Activated T-cell treated with anti-CD3 and anti-CD28 coated beads, Interleukin-2, amount 50 U/mL, for 72 hours (primary cell): ENCODE data around the gene SLC44A3. TPM values are rescaled to one million over a fixed set of nuclear protein-coding genes. Genes with fewer than 3 reads are reported as not detected.

Source experiments
- ATAC-seq, 2 donors: fragments of 150-1000 bp; cut with Tn5 transposase; replicated peaks in 1 of 2; 2 replicates each; pipeline ENCODE4 v1.10.0; 2021; ENCODE audit warnings: moderate library complexity in 2 of 2, mild to moderate bottlenecking in 1 of 2
- DNase-seq, 2 donors: peaks; one replicate each; pipeline ENCODE4 v3.0.0; 2021 to 2022; ENCODE audit warnings: mixed read lengths in 1 of 2
- H3K27ac Mint-ChIP-seq: one replicate; pipeline ENCODE4 v1.8.0; 2022; ENCODE audit warnings: mild to moderate bottlenecking, moderate library complexity, mixed read lengths
- H3K27me3 Mint-ChIP-seq: one replicate; pipeline ENCODE4 v1.8.0; 2022; ENCODE audit warnings: low read depth, mixed read lengths
- H3K36me3 Mint-ChIP-seq, 2 donors: one replicate each; pipeline ENCODE4 v1.8.0; 2022; ENCODE audit warnings: mixed read lengths in 2 of 2, mild to moderate bottlenecking in 1 of 2; ENCODE audit not compliant: insufficient read depth in 2 of 2
- H3K4me1 Mint-ChIP-seq: one replicate; pipeline ENCODE4 v1.8.0; 2022; ENCODE audit warnings: low read depth, mixed read lengths
- H3K4me3 Mint-ChIP-seq, 2 donors: one replicate each; pipeline ENCODE4 v1.8.0; 2022; ENCODE audit warnings: mild to moderate bottlenecking in 2 of 2, mixed read lengths in 2 of 2, moderate library complexity in 2 of 2
- H3K9me3 Mint-ChIP-seq, 2 donors: one replicate each; pipeline ENCODE4 v1.8.0; 2022; ENCODE audit warnings: mixed read lengths in 2 of 2
- total RNA-seq, 2 donors: library from RNA; stranded (reverse); gene quantifications; one replicate each; pipeline ENCODE4 v1.2.3, GENCODE V29; 2022

SLC44A3 gene
- total RNA-seq, 2 donors from 2014 or later = not detected

DNA sequence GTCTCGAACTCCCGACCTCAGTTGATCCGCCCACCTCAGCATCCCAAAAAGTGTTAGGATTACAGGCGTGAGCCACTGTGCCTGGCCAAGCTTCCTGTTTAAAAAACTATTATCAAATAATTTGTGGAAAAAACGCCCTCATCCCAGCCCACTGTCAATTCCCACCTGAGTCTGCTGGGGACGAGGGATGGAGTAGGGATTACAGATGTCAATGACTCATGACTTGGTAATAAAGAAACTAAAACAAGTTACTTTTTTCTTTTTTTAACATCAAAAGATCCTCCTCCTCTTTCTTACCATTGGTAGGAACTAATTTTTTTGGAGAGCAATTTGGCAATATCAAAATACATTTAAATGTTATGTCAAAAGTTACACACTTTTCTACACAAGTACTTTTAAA lies 97.1 kb downstream of the SLC44A3 start:
- no peak for ATAC-seq
- H3K4me1 Mint-ChIP-seq = no peaks in the 10 kb centered on the region
- H3K36me3 Mint-ChIP-seq = no peaks in the 10 kb centered on the region
- no peaks in the 10 kb centered on the region for H3K9me3 Mint-ChIP-seq
- H3K4me3 Mint-ChIP-seq = no peak overlapping the region
- H3K27ac Mint-ChIP-seq = no peak overlapping the region
- H3K27me3 Mint-ChIP-seq = no peaks in the 10 kb centered on the region
- no peak for DNase-seq

- no peaks in the 10 kb centered on the region for H3K4me1 Mint-ChIP-seq
- H3K4me3 Mint-ChIP-seq = no peak overlapping the region
- H3K27ac Mint-ChIP-seq = no peak overlapping the region
- no peaks in the 10 kb centered on the region for H3K36me3 Mint-ChIP-seq
- no peaks in the 10 kb centered on the region for H3K27me3 Mint-ChIP-seq
- H3K9me3 Mint-ChIP-seq = no peaks in the 10 kb centered on the region
- DNase-seq = no peak
- no peak for ATAC-seq
These were observed 99.3 kb downstream of the SLC44A3 start for GRCh38 chr1:94919241-94920030.

DNA sequence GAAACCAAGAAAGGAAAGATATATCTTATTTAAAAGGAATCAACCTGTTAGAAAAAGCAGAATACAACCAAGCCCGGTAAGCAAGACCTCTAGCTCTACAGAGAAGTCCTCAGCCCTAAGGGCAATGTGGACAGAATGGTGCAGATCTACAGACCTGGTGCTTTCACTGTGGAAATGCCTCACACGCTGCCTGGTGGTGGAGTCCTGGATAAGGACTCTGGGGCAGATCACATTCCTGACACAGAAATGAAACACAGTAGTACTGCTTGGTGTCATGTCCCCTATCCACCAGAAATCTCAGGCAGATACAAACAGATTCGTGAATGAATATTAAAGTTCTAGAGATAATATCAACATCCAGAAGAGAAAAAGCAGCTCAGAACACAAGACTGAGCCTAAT lies 99.9 kb downstream of the SLC44A3 start:
- Mint-ChIP-seq H3K9me3 (no peaks in the 10 kb centered on the region), H3K4me3 (no peak overlapping the region), H3K36me3 (no peaks in the 10 kb centered on the region), H3K27ac (no peak overlapping the region), H3K4me1 (peaks cover 6% of the 10 kb centered on the region), H3K27me3 (peaks cover 5% of the 10 kb centered on the region)
- DNase-seq (no peak), ATAC-seq (no peak)

- H3K27me3 Mint-ChIP-seq = peaks cover 18% of the 10 kb centered on the region
- no peaks in the 10 kb centered on the region for H3K36me3 Mint-ChIP-seq
- H3K4me3 Mint-ChIP-seq = no peak overlapping the region
- H3K27ac Mint-ChIP-seq = no peak overlapping the region
- no peaks in the 10 kb centered on the region for H3K9me3 Mint-ChIP-seq
- ATAC-seq (no peak), DNase-seq (no peak)
- peaks cover 16% of the 10 kb centered on the region for H3K4me1 Mint-ChIP-seq
These were observed 101.8 kb downstream of the SLC44A3 start for GRCh38 chr1:94921977-94922376.

DNA sequence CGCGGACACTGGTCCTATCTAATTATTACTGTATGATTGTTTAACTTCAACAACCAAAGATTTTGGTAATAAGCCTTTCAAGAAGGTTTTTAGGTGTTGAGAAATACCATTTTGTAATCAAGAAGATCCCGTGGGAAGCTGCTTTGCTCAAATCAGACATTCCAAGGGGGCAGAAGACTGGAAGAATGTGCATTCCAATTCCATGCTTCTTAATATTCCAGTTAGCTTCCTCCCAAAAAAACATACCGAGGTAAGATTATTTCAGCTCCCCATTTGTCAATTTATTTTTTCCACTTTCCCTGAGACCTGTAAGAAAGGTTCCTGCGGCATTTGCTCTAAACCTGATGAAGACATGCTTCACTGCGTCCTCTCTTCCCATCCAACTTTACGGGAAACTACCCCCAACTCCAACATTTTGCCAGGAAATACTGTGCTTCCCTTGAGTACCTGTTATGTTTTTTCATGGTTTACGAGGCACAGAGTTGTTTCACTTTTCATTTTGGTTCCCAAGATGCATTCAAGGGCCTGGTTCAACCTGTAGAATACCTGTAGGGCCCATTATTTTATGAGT lies 102.7 kb downstream of the SLC44A3 start:
- Mint-ChIP-seq H3K36me3 (peaks cover 0 to 3% of the 10 kb centered on the region in 2 donors), H3K9me3 (no peaks in the 10 kb centered on the region), H3K27me3 (peaks cover 23% of the 10 kb centered on the region), H3K4me3 (peak overlapping the region in 1 of 2 donors; percentile 2), H3K4me1 (peaks cover 16% of the 10 kb centered on the region), H3K27ac (no peak overlapping the region)
- DNase-seq = no peak
- ATAC-seq = no peak

DNA sequence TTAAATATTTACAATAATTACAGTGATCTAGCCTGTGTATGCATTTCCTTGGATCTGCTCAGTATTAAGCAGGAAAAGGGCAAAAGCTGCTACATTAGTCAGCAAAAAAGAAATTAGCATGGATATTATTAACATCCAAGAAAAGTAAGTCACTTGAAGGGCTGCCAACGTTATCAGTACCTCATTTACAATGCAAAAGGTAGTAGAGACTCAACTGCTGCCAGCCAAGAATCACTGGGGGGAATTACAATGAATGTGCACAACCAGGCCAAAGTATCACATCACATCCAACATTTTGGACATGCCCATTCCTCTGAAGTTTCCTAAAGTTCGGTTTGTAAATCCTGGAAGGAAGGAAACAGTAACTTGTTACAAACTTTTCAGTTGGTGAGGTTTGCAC lies 104.8 kb downstream of the SLC44A3 start:
- Mint-ChIP-seq H3K4me1 (peaks cover 16% of the 10 kb centered on the region), H3K36me3 (peaks cover 0 to 3% of the 10 kb centered on the region in 2 donors), H3K4me3 (peak overlapping the region; percentile 78 to 90), H3K27me3 (peaks cover 27% of the 10 kb centered on the region), H3K27ac (no peak overlapping the region), H3K9me3 (no peaks in the 10 kb centered on the region)
- ATAC-seq (no peak), DNase-seq (no peak)

DNA sequence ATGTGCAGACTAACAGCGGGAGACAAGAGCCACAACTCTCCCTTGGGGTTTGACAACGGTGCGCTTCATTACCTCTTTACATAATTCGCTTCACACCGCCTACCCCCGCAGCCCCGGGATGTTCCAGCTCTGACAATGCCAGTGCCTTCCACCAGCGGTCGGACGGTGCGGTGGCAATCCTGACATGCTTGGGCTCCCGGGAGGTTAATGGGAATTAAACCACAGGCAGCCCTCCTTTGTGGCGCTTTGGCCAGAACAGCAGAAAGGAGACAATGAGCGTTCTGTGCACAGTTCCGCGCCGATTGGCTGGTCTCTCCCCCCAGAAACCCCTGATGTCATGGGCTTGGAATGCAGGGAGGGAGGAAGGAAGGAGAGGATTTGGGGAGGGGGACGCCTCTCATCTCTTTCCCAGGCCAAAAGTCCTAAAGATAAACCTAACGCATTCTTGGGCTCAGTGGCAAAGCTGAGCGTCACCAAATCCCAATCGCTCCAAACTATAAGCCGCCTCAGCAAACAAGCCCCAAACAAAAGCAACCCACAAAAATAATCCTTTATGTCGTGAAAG lies 105.5 kb downstream of the SLC44A3 start:
- peaks cover 27% of the 10 kb centered on the region for H3K27me3 Mint-ChIP-seq
- H3K4me3 Mint-ChIP-seq = peak overlapping the region; percentile 78 to 90
- H3K9me3 Mint-ChIP-seq = no peaks in the 10 kb centered on the region
- DNase-seq (peak in 1 of 2 donors; percentile 1), ATAC-seq (no peak)
- no peak overlapping the region for H3K27ac Mint-ChIP-seq
- H3K36me3 Mint-ChIP-seq = peaks cover 0 to 3% of the 10 kb centered on the region in 2 donors
- peaks cover 16% of the 10 kb centered on the region for H3K4me1 Mint-ChIP-seq

GRCh38 chr1:94926126-94926914 lies 106.2 kb downstream of the SLC44A3 start:
- DNase-seq (peak; percentile 35 to 44), ATAC-seq (peak; percentile 50 to 57)
- Mint-ChIP-seq H3K27ac (no peak overlapping the region), H3K27me3 (peaks cover 27% of the 10 kb centered on the region), H3K36me3 (peaks cover 0 to 3% of the 10 kb centered on the region in 2 donors), H3K4me1 (peaks cover 16% of the 10 kb centered on the region), H3K9me3 (no peaks in the 10 kb centered on the region), H3K4me3 (peak overlapping the region; percentile 78 to 90)

GRCh38 chr1:94926915-94927404 lies 106.8 kb downstream of the SLC44A3 start, which contains the start of gene CNN3:
Gene CNN3 (minus strand): TSS chr1:94927110. CDS start chr1:94926894, 216 bp downstream.
- ATAC-seq = peak; percentile 91 to 92
- H3K27ac Mint-ChIP-seq = no peak within 1 kb of the TSS

DNA sequence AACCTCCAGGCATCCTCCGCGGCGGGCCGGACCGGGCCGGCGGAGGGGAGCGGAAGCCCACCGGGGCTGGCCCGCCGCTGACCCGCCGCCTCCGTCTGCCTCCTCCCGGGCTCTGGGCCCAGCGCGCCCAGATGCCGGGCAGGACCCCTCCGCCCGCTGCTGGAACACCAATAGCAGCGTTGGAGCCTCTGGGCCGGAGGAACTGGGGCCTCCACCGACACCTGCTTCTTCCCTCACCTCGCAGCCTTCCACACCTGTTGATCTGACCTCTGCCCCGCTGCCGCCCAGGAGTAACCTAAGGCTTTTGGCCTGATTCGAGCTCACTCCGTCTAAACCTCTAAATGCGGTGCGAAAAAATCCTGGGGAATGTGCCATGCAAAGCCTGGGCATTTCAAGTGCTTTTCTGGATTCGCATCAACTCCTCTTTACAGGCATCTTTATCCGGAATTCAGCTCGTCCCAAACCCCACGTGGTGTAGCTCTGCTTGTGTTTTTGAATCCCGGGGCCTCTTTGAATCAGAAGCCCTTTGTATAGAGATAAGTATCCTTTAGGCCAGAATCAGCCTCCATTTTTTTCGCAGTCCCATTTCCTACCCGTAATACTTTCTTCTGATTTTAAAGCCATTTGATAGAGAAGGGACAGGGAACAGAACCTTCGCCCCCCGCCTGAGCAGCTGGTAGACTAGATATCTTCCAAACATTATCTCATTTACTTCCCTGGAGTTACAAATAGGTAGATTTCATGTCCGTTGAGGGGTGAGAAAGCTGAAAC lies 107.4 kb downstream of the SLC44A3 start:
- H3K27ac Mint-ChIP-seq = no peak overlapping the region
- H3K9me3 Mint-ChIP-seq = no peaks in the 10 kb centered on the region
- peaks cover 16% of the 10 kb centered on the region for H3K4me1 Mint-ChIP-seq
- H3K27me3 Mint-ChIP-seq = peaks cover 27% of the 10 kb centered on the region
- DNase-seq (no peak), ATAC-seq (no peak)
- peak overlapping the region; percentile 53 to 86 for H3K4me3 Mint-ChIP-seq
- H3K36me3 Mint-ChIP-seq = peaks cover 0 to 3% of the 10 kb centered on the region in 2 donors

More at GRCh38 chr1:94926915-94927404, 106.8 kb downstream of the SLC44A3 start, which contains the start of gene CNN3:
- H3K4me3 Mint-ChIP-seq = peak within 1 kb of the TSS; percentile 78 to 90
- peak; percentile 81 to 87 for DNase-seq
- H3K4me1 Mint-ChIP-seq = peaks cover 16% of the 10 kb centered on the region
- peaks cover 27% of the 10 kb centered on the region for H3K27me3 Mint-ChIP-seq
- H3K36me3 Mint-ChIP-seq = peaks cover 0 to 3% of the 10 kb centered on the region in 2 donors
- H3K9me3 Mint-ChIP-seq = no peaks in the 10 kb centered on the region

GRCh38 chr1:94928293-94928939 lies 108.3 kb downstream of the SLC44A3 start:
- Mint-ChIP-seq H3K4me3 (peak overlapping the region in 1 of 2 donors; percentile 86), H3K4me1 (peaks cover 16% of the 10 kb centered on the region), H3K27me3 (peaks cover 27% of the 10 kb centered on the region), H3K9me3 (no peaks in the 10 kb centered on the region), H3K36me3 (peaks cover 0 to 3% of the 10 kb centered on the region in 2 donors), H3K27ac (no peak overlapping the region)
- no peak for DNase-seq
- ATAC-seq = no peak
